HEK293T (cell line): Measurements from ENCODE around the gene LRIG1.

Experiments
- ARNT ChIP-seq: fragments of 450-650 bp; IDR thresholded peaks from 2 replicates; pipeline ENCODE4 v1.6.1; 2017; ENCODE audit warnings: mild to moderate bottlenecking
- BHLHE40 ChIP-seq: fragments of 450-650 bp; IDR thresholded peaks from 2 replicates; pipeline ENCODE4 v1.6.1; 2016; ENCODE audit warnings: mild to moderate bottlenecking, moderate library complexity, borderline replicate concordance
- CTBP1 ChIP-seq: fragments of 450-650 bp; IDR thresholded peaks from 2 replicates; pipeline ENCODE4 v1.6.1; 2016; ENCODE audit warnings: borderline replicate concordance
- ELF4 ChIP-seq: fragments of 450-650 bp; IDR thresholded peaks from 2 replicates; pipeline ENCODE4 v1.6.1; 2017; ENCODE audit warnings: antibody characterized with exemption
- FOXK2 ChIP-seq: fragments of 450-650 bp; IDR thresholded peaks from 2 replicates; pipeline ENCODE4 v1.6.1; 2016; ENCODE audit warnings: mild to moderate bottlenecking
- FOXM1 ChIP-seq: fragments of 450-650 bp; IDR thresholded peaks from 2 replicates; pipeline ENCODE4 v1.6.1; 2017; ENCODE audit warnings: mild to moderate bottlenecking, borderline replicate concordance
- HDGF ChIP-seq: fragments of 450-650 bp; IDR thresholded peaks from 2 replicates; pipeline ENCODE4 v1.6.1; 2017; ENCODE audit warnings: antibody characterized with exemption, borderline replicate concordance
- LEF1 ChIP-seq: fragments of 450-650 bp; IDR thresholded peaks from 2 replicates; pipeline ENCODE4 v1.6.1; 2017; ENCODE audit warnings: mild to moderate bottlenecking, borderline replicate concordance
- SP1 ChIP-seq: fragments of 450-650 bp; IDR thresholded peaks from 2 replicates; pipeline ENCODE4 v1.6.1; 2017
- SUZ12 ChIP-seq: fragments of 450-650 bp; IDR thresholded peaks from 2 replicates; pipeline ENCODE4 v1.6.1; 2016; ENCODE audit warnings: mild to moderate bottlenecking
- TARDBP ChIP-seq: fragments of 450-650 bp; IDR thresholded peaks from 2 replicates; pipeline ENCODE4 v1.6.1; 2016

DNA sequence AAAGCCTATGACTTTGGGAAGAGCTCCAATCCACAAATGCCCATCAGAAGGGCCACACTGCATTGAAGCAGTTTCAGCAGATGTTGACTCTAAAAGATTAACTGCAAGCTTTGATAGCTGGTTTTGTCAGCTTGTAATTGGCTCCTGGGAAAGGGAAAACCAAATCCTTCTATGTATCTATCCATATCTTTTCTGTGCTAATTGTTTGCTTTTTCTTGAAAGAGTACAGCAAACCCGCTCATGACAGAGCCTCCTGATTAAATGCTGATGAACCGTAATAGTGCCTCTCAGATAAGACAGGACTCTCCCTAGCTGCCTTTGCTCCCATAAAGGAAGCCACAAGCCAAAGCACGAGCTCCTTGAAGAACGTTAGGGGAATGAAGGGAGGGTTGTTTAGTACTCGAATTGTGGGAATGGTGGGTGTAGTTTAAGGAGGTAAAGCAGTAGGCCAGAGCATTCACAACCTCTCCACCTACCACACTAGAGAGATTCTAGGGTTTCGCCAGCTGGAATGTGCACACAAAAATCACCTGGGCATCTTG lies 33.6 kb upstream of the LRIG1 start:
- TF ChIP-seq ELF4: no peak
- TF ChIP-seq SUZ12: no peak
- TF ChIP-seq TARDBP: no peak
- TF ChIP-seq LEF1: no peak
- no peak for TF ChIP-seq FOXM1
- TF ChIP-seq HDGF: no peak
- no peak for TF ChIP-seq FOXK2
- no peak for TF ChIP-seq SP1
- no peak for TF ChIP-seq BHLHE40
- TF ChIP-seq ARNT: no peak
- no peak for TF ChIP-seq CTBP1
